GM10248 (cell line): ENCODE results near the gene IL18R1.

Experiments used
- CTCF ChIA-PET: fragments of 300-600 bp; sonication (Branson Sonifier 250); formaldehyde crosslinking; extraction: SDS; loops from one replicate; lab custom pipeline; 2021; ENCODE audit warnings: antibody characterized with exemption; lab: Yijun Ruan, JAX
- POLR2A ChIA-PET: fragments of 350-650 bp; sonication (Branson Sonifier 250); formaldehyde crosslinking; extraction: SDS; loops from one replicate; lab custom pipeline; 2020; ENCODE audit warnings: antibody characterized with exemption; lab: Yijun Ruan, JAX
- DNase-seq: peaks from one replicate; pipeline ENCODE4 v3.0.0; 2012; ENCODE audit errors: extremely low spot score
- CTCF ChIP-seq: IDR thresholded peaks from 2 replicates; pipeline ENCODE4 v1.5.1; 2012; ENCODE audit warnings: mild to moderate bottlenecking, low read depth; ENCODE audit errors: extremely low read depth, missing control alignments, control extremely low read depth

Gene IL18R1

GRCh38 chr2:102367331-102367971 is 11.9 kb downstream of the IL18R1 start:
- no peak for TF ChIP-seq CTCF
- CTCF ChIA-PET = interaction anchor here (1.0 to 1.5 kb wide), 2 partner anchors 61 to 70 kb away, joined by 3 read pairs; no protein-coding TSS in a partner anchor
- POLR2A ChIA-PET = interaction anchor here (1.1 kb wide), 1 partner anchor 19 kb away, joined by 3 read pairs; no protein-coding TSS in a partner anchor
- DNase-seq = peak; percentile 34

GRCh38 chr2:102368461-102369109 is 13.0 kb downstream of the IL18R1 start:
- CTCF ChIA-PET = interaction anchor here (0.9 to 1.7 kb wide), 8 partner anchors 10 to 128 kb away, joined by 3 to 5 read pairs (median 4); partner anchors contain the start of gene IL18R1
- DNase-seq = no peak
- POLR2A ChIA-PET = interaction anchor here (1.1 kb wide), 1 partner anchor 18 kb away, joined by 3 read pairs; no protein-coding TSS in a partner anchor
- TF ChIP-seq CTCF = no peak

- DNase-seq = no peak
- POLR2A ChIA-PET = no interaction called here
- TF ChIP-seq CTCF = no peak
- CTCF ChIA-PET = interaction anchor here (1.1 to 1.9 kb wide), 4 partner anchors 12 to 74 kb away, joined by 3 to 5 read pairs (median 4); partner anchors contain the start of gene IL18R1
Observed at GRCh38 chr2:102369866-102370265, 14.3 kb downstream of the IL18R1 start.

- ChIA-PET POLR2A (no interaction called here), CTCF (interaction anchor here (0.9 to 1.4 kb wide), 4 partner anchors 9 to 34 kb away, joined by 3 to 4 read pairs (median 3); no protein-coding TSS in a partner anchor)
- TF ChIP-seq CTCF = no peak
- no peak for DNase-seq
Observed at GRCh38 chr2:102376052-102376591, 20.5 kb downstream of the IL18R1 start.

- POLR2A ChIA-PET = no interaction called here
- DNase-seq = no peak
- CTCF ChIA-PET = interaction anchor here (1.0 to 1.1 kb wide), 2 partner anchors 10 to 27 kb away, joined by 3 to 6 read pairs; no protein-coding TSS in a partner anchor
- no peak for TF ChIP-seq CTCF
Observed at GRCh38 chr2:102383722-102384121, 28.1 kb downstream of the IL18R1 start.

- TF ChIP-seq CTCF = no peak
- CTCF ChIA-PET = interaction anchor here (0.7 to 2.2 kb wide), 10 partner anchors 9 to 134 kb away, joined by 3 to 6 read pairs (median 4); no protein-coding TSS in a partner anchor
Observed at GRCh38 chr2:102385522-102385921, 29.9 kb downstream of the IL18R1 start.

More at GRCh38 chr2:102385522-102385921, 29.9 kb downstream of the IL18R1 start:
- no peak for DNase-seq
- POLR2A ChIA-PET = no interaction called here
